Measurements from ENCODE around the gene ZNF341.

The ZNF341 gene

DNA sequence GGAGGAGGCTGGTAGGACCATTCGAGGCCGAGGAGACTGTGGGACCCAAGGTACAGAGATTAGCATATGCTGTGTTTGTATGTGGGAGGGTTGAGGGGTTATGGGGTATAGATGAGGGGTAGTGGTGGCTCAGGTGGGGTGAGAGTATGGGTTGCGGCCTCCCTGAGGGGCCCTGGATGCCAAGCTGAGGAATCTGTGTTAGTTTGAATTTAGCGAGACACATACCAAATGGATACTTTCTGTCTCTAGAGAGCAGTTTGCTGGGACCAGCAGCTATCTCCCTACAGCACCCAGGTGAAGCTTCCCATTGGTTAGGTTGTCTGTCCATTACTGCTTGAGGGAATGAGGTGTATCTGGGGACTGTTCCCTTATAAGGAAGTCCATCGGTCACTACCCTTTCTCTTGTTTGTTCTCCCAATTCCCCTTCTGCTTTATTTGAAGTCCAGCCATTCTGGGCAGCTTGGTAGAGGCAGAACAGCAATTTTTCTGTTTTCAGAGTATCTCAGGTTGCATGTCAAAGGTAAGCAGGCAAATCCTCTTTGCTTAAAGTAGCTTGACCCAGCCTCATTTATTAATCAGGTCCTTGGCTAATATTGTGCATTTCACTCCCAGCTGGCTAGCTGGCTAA lies 94.6 kb downstream of the ZNF341 start:
- H3K27ac ChIP-seq (ENCODE audit: low read length) = peak overlapping the region; percentile 78
- peak overlapping the region in 1 of 2 donors; percentile 22 for H3K4me3 ChIP-seq (ENCODE audit: low read length in 2 of 2)
- H3K4me1 ChIP-seq (ENCODE audit: control insufficient read depth, insufficient read depth, low read length) = peaks cover 69% of the 10 kb centered on the region
- no peaks in the 10 kb centered on the region for H3K27me3 ChIP-seq (ENCODE audit: control insufficient read depth in 1 of 2, insufficient read depth in 2 of 2, low read length in 2 of 2)
- peak overlapping the region in 1 of 2 donors; percentile 14 for H3K9ac ChIP-seq (ENCODE audit: low read length in 2 of 2)
- peaks cover 0 to 4% of the 10 kb centered on the region in 2 donors for H3K36me3 ChIP-seq (ENCODE audit: control insufficient read depth in 2 of 2, insufficient read depth in 2 of 2, low read length in 2 of 2)
- H3K9me3 ChIP-seq (ENCODE audit: control insufficient read depth in 2 of 2, low read length in 2 of 2) = no peaks in the 10 kb centered on the region

DNA sequence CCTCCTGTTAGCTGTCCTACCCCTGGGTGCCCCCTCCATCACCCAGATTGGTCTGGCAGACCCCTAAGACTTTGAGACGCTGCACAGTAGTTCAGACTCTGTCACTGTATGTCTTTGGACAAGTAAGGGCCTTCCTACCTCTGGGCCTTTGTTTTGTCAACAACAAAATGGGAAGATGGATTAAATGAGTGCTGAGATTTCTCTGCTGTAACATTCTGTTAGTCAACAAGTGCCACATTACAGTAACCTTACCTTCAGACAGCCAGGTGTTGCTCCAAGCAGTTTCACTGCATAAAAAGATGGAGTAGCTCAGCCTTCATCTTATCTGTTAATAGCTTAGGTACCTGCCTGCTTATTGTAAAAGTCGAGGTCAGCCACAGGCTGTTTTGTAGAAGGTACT lies 95.3 kb downstream of the ZNF341 start:
- H3K9me3 ChIP-seq (ENCODE audit: control insufficient read depth in 2 of 2, low read length in 2 of 2) = no peaks in the 10 kb centered on the region
- H3K9ac ChIP-seq (ENCODE audit: low read length in 2 of 2) = no peak overlapping the region
- H3K36me3 ChIP-seq (ENCODE audit: control insufficient read depth in 2 of 2, insufficient read depth in 2 of 2, low read length in 2 of 2) = peaks cover 0 to 4% of the 10 kb centered on the region in 2 donors
- no peak overlapping the region for H3K4me3 ChIP-seq (ENCODE audit: low read length in 2 of 2)
- peak overlapping the region; percentile 78 for H3K27ac ChIP-seq (ENCODE audit: low read length)
- H3K27me3 ChIP-seq (ENCODE audit: control insufficient read depth in 1 of 2, insufficient read depth in 2 of 2, low read length in 2 of 2) = no peaks in the 10 kb centered on the region
- H3K4me1 ChIP-seq (ENCODE audit: control insufficient read depth, insufficient read depth, low read length) = peaks cover 74% of the 10 kb centered on the region

DNA sequence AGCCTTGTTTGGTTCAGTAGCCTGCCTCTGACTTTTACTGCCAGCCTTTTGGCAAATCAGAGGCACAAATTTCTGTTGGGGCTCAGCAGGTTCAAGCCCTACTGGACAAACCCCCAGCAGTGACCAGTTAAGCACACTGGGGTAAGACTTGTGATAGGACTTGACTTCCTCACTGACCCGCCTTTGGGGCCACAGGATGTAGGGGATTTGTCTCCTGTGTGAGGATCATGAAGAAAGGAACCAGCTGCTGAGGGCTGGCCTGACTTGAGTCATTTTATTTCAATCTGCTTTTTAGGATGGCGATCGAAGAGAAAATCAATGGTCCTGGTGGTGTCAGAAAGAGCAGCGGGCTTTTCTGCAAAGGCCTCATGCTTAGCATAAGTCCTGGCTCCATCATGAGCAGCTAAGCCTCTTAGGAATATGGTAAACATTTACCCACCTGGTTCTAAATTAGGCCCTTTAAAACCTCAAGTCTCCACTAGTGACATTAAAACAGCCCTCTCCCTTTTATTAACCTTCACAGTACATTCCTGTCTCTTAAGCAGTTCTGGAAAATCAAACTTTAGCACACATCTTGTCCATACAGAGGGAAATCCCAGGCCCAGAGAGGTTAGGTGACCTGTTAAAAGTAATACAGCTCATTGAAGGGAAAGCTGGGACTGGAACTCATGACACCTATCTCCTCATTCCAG lies 96.0 kb downstream of the ZNF341 start:
- no peaks in the 10 kb centered on the region for H3K27me3 ChIP-seq (ENCODE audit: control insufficient read depth in 1 of 2, insufficient read depth in 2 of 2, low read length in 2 of 2)
- H3K9ac ChIP-seq (ENCODE audit: low read length in 2 of 2) = no peak overlapping the region
- H3K9me3 ChIP-seq (ENCODE audit: control insufficient read depth in 2 of 2, low read length in 2 of 2) = no peaks in the 10 kb centered on the region
- H3K27ac ChIP-seq (ENCODE audit: low read length) = peak overlapping the region; percentile 78
- peaks cover 80% of the 10 kb centered on the region for H3K4me1 ChIP-seq (ENCODE audit: control insufficient read depth, insufficient read depth, low read length)
- H3K4me3 ChIP-seq (ENCODE audit: low read length in 2 of 2) = peak overlapping the region; percentile 8 to 12
- H3K36me3 ChIP-seq (ENCODE audit: control insufficient read depth in 2 of 2, insufficient read depth in 2 of 2, low read length in 2 of 2) = peaks cover 0 to 4% of the 10 kb centered on the region in 2 donors

DNA sequence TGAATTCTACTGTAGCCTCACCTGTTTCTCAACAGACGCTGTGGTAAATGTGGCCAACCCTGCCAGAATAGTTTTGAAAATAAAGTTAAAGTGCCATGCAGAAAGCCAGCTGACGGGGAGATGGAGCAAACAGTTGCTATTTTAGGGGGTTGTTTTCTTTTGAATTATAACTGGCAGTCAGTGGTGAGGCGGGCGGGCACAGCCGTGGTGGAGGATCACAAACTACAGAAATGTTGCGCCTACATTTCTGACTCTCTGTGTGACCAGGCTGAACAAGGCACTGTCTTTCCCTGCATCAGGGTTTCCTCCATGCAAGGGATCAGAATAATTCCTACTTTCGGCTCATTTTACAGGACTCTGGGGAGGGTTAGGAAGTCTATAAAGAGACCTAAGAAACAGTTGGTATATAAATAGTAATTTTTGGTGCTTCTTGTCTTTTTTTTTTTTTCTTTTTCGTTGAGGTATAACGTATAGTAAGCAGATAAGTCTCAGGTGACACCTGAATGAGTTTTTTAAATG lies 96.6 kb downstream of the ZNF341 start:
- H3K4me1 ChIP-seq (ENCODE audit: control insufficient read depth, insufficient read depth, low read length) = peaks cover 86% of the 10 kb centered on the region
- H3K27me3 ChIP-seq (ENCODE audit: control insufficient read depth in 1 of 2, insufficient read depth in 2 of 2, low read length in 2 of 2) = no peaks in the 10 kb centered on the region
- H3K27ac ChIP-seq (ENCODE audit: low read length) = peak overlapping the region; percentile 78
- H3K36me3 ChIP-seq (ENCODE audit: control insufficient read depth in 2 of 2, insufficient read depth in 2 of 2, low read length in 2 of 2) = peaks cover 0 to 3% of the 10 kb centered on the region in 2 donors
- peak overlapping the region; percentile 8 to 12 for H3K4me3 ChIP-seq (ENCODE audit: low read length in 2 of 2)
- H3K9ac ChIP-seq (ENCODE audit: low read length in 2 of 2) = no peak overlapping the region
- no peaks in the 10 kb centered on the region for H3K9me3 ChIP-seq (ENCODE audit: control insufficient read depth in 2 of 2, low read length in 2 of 2)

DNA sequence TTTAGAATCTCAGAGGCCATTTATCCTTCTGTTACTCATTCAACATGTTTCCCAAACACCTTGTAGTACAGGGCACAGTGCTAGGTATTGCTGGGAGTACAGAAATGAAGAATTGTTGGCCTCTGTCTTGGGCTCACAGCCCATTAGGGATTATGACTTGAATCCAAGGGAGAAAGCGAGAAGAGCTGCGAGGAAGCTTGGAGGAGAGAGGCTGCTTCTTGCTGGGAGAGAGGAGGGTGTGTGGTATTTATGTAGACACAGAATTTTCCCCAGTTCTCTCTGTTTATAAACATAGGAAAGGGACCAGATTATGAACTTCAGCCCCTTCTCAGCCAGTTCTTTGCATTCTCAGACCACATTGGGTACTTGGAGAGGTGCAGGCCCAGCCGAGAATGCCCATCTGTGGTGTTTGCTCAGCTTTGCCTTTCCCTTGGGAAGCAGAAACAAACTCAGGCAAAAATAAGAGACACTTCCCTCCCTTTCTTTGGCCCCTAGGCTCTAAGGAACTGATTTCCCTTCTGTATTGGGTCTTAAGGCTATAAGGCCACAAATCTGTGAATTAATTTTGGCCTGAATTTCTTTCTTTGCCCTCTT lies 97.3 kb downstream of the ZNF341 start:
- no peaks in the 10 kb centered on the region for H3K9me3 ChIP-seq (ENCODE audit: control insufficient read depth in 2 of 2, low read length in 2 of 2)
- H3K27me3 ChIP-seq (ENCODE audit: control insufficient read depth in 1 of 2, insufficient read depth in 2 of 2, low read length in 2 of 2) = no peaks in the 10 kb centered on the region
- H3K9ac ChIP-seq (ENCODE audit: low read length in 2 of 2) = peak overlapping the region; percentile 42 to 51
- H3K27ac ChIP-seq (ENCODE audit: low read length) = peak overlapping the region; percentile 78
- peak overlapping the region in 1 of 2 donors; percentile 35 for H3K4me3 ChIP-seq (ENCODE audit: low read length in 2 of 2)
- H3K36me3 ChIP-seq (ENCODE audit: control insufficient read depth in 2 of 2, insufficient read depth in 2 of 2, low read length in 2 of 2) = no peaks in the 10 kb centered on the region
- H3K4me1 ChIP-seq (ENCODE audit: control insufficient read depth, insufficient read depth, low read length) = peaks cover 88% of the 10 kb centered on the region

DNA sequence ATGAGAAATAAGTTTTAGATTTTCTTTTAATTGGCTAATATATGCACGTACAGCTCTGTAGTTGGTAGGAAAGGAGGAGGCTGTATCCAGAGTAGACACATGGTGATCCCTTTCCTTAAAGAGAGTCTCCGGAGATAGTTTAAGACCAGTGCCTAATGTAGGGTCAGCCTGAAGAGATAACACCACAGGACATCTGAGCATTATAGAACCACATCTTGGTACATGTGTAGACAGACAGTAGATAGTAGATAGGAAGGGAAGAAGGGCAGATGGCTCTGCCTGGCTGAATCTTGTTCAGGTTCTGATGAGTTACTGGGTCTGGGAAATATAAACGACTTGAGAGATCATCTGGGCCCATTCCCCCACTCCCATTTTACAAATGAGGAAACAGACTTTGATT lies 97.8 kb downstream of the ZNF341 start:
- Histone ChIP-seq H3K27ac (ENCODE audit: low read length) (peak overlapping the region; percentile 78), H3K4me3 (ENCODE audit: low read length in 2 of 2) (no peak overlapping the region), H3K36me3 (ENCODE audit: control insufficient read depth in 2 of 2, insufficient read depth in 2 of 2, low read length in 2 of 2) (no peaks in the 10 kb centered on the region), H3K27me3 (ENCODE audit: control insufficient read depth in 1 of 2, insufficient read depth in 2 of 2, low read length in 2 of 2) (no peaks in the 10 kb centered on the region), H3K9me3 (ENCODE audit: control insufficient read depth in 2 of 2, low read length in 2 of 2) (no peaks in the 10 kb centered on the region), H3K9ac (ENCODE audit: low read length in 2 of 2) (no peak overlapping the region), H3K4me1 (ENCODE audit: control insufficient read depth, insufficient read depth, low read length) (peaks cover 84% of the 10 kb centered on the region)

DNA sequence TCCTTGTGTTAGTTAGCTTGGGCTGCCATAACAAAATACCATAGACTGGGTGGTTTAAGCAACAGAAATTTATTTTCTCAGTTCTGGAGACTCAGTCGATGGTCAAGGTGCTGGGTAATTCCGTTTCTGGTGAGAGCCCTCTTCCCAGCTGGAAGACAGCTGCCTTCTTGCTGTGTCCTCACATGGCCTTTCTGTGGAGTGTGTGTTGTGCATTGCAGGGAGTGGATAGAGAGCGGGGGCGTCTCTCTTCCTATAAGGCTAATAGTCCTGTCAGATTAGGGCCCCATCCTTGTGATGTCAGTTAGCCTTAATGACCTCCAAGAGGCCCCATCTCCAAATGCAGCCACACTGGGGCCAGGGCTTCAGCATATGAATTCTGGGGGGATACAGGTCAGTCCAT lies 98.6 kb downstream of the ZNF341 start:
- Histone ChIP-seq H3K27ac (ENCODE audit: low read length) (peak overlapping the region; percentile 78), H3K27me3 (ENCODE audit: control insufficient read depth in 1 of 2, insufficient read depth in 2 of 2, low read length in 2 of 2) (no peaks in the 10 kb centered on the region), H3K4me3 (ENCODE audit: low read length in 2 of 2) (no peak overlapping the region), H3K4me1 (ENCODE audit: control insufficient read depth, insufficient read depth, low read length) (peaks cover 77% of the 10 kb centered on the region), H3K36me3 (ENCODE audit: control insufficient read depth in 2 of 2, insufficient read depth in 2 of 2, low read length in 2 of 2) (no peaks in the 10 kb centered on the region), H3K9me3 (ENCODE audit: control insufficient read depth in 2 of 2, low read length in 2 of 2) (no peaks in the 10 kb centered on the region), H3K9ac (ENCODE audit: low read length in 2 of 2) (no peak overlapping the region)

DNA sequence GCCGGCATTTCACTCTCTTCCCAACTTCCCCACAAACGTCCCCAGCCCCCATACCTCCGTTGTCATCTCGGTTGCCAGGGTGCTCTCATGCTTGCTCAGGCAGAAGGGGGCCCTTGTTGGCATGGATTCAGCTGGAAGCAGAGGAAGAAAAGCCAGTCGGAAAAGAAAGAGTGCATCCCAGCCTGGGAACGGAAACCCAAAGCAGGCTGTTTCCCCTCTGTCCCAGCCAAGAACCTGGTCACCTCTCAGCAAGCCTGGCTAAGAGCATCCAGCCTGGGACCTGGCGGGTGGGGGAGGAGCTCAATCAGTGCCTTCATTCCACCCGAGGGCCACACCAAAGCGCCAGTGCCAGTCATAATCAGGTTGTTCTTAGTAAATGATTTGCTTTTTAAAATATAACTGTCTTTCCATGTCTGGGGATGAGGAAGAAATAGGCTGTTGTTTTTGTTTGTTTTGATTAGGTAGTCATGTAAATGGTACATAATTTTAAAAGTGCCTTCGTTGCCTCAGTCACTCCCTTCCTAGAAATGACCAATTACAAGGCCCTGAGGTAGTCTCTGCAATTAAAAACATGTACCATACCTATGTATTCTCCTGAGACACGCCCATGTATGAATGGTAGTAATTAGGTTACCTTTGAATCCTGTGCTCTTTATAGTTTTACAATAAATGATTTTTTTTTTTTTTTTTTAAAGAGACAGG lies 100.5 kb downstream of the ZNF341 start:
- H3K9ac ChIP-seq (ENCODE audit: low read length in 2 of 2) = peak overlapping the region in 1 of 2 donors; percentile 44

DNA sequence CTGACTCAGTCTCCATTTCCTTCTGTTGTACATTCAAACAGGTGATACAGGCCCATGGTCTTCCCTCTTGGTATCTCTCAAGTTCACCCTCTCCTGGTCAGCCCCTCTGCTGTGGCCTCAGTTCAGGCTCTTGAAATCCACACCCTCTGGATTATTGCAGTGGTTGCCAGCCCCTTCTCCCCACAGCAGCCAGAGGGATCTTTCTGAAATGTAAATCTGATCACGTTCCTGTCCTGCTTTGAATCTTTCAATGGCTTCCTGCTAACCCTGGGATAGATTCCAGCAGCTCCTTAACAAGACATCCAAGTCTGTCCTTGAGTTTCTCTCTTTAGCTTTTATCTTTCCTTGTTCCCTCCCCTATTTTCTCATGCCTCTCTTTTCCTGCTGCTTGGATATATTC lies 101.5 kb downstream of the ZNF341 start:
- Histone ChIP-seq H3K4me3 (ENCODE audit: low read length in 2 of 2) (no peak overlapping the region), H3K9ac (ENCODE audit: low read length in 2 of 2) (no peak overlapping the region), H3K27me3 (ENCODE audit: control insufficient read depth in 1 of 2, insufficient read depth in 2 of 2, low read length in 2 of 2) (no peaks in the 10 kb centered on the region), H3K4me1 (ENCODE audit: control insufficient read depth, insufficient read depth, low read length) (peaks cover 65% of the 10 kb centered on the region), H3K27ac (ENCODE audit: low read length) (no peak overlapping the region), H3K36me3 (ENCODE audit: control insufficient read depth in 2 of 2, insufficient read depth in 2 of 2, low read length in 2 of 2) (no peaks in the 10 kb centered on the region), H3K9me3 (ENCODE audit: control insufficient read depth in 2 of 2, low read length in 2 of 2) (no peaks in the 10 kb centered on the region)

More for the DNA sequence above, 100.5 kb downstream of the ZNF341 start:
- H3K27ac ChIP-seq (ENCODE audit: low read length) = peak overlapping the region; percentile 49
- peak overlapping the region; percentile 36 to 40 for H3K4me3 ChIP-seq (ENCODE audit: low read length in 2 of 2)
- peaks cover 66% of the 10 kb centered on the region for H3K4me1 ChIP-seq (ENCODE audit: control insufficient read depth, insufficient read depth, low read length)
- H3K9me3 ChIP-seq (ENCODE audit: control insufficient read depth in 2 of 2, low read length in 2 of 2) = no peaks in the 10 kb centered on the region
- no peaks in the 10 kb centered on the region for H3K27me3 ChIP-seq (ENCODE audit: control insufficient read depth in 1 of 2, insufficient read depth in 2 of 2, low read length in 2 of 2)
- H3K36me3 ChIP-seq (ENCODE audit: control insufficient read depth in 2 of 2, insufficient read depth in 2 of 2, low read length in 2 of 2) = no peaks in the 10 kb centered on the region

DNA sequence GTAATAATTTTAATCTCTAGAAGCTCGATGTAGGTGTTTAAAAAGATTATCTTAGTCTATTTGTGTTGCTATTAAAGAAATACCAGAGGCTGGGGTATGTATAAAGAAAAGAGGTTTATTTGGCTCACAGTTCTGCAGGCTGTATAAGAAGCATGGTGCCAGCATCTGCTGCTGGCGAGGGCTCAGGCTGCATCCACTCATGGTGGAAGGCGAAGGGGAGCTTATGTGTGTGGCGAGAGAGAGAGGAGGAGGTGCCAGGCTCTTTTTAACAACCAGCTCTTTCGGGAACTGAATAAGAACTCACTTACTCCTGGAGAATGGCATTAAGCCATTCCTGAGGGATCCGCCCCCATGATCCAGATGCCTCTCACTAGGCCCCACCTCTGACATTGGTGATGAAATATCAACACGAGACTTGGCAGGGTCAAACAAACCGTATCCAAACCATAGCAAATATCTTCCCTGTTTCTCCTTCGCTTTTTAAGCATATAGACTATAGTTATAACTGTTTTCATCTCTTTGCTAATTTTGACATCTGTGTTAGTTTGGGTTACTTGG lies 103.9 kb downstream of the ZNF341 start:
- Histone ChIP-seq H3K36me3 (ENCODE audit: control insufficient read depth in 2 of 2, insufficient read depth in 2 of 2, low read length in 2 of 2) (no peaks in the 10 kb centered on the region), H3K4me3 (ENCODE audit: low read length in 2 of 2) (no peak overlapping the region), H3K27ac (ENCODE audit: low read length) (no peak overlapping the region), H3K9me3 (ENCODE audit: control insufficient read depth in 2 of 2, low read length in 2 of 2) (no peaks in the 10 kb centered on the region), H3K27me3 (ENCODE audit: control insufficient read depth in 1 of 2, insufficient read depth in 2 of 2, low read length in 2 of 2) (no peaks in the 10 kb centered on the region), H3K9ac (ENCODE audit: low read length in 2 of 2) (no peak overlapping the region), H3K4me1 (ENCODE audit: control insufficient read depth, insufficient read depth, low read length) (peaks cover 65% of the 10 kb centered on the region)

Measured in stomach smooth muscle (tissue), 2 donors.